ACC112 (cell line): ENCODE measurements around the gene CHST11.

Experiments used
- H2AFZ ChIP-seq: fragments of 200-600 bp; sonication (generic); one replicate; pipeline ENCODE4 v1.6.0; 2017; ENCODE audit warnings: antibody characterized with exemption, low read length; ENCODE audit not compliant: unreplicated experiment
- H3K27ac ChIP-seq: fragments of 200-600 bp; sonication (generic); 2 replicates; pipeline ENCODE4 v1.5.1; 2014; ENCODE audit warnings: low read depth, mild to moderate bottlenecking, antibody characterized with exemption, low read length, moderate library complexity
- H3K27me3 ChIP-seq: fragments of 200-600 bp; sonication (generic); 2 replicates; pipeline ENCODE4 v1.6.1; 2014; ENCODE audit warnings: mild to moderate bottlenecking, antibody characterized with exemption, low read length, moderate library complexity, mixed read lengths; ENCODE audit not compliant: insufficient read depth
- H3K36me3 ChIP-seq: fragments of 200-600 bp; sonication (generic); 2 replicates; pipeline ENCODE4 v1.6.1; 2016; ENCODE audit warnings: mild to moderate bottlenecking, antibody characterized with exemption, low read length, moderate library complexity, mixed read lengths; ENCODE audit not compliant: insufficient read depth
- H3K4me1 ChIP-seq: fragments of 200-600 bp; sonication (generic); one replicate; pipeline ENCODE4 v1.6.1; 2016; ENCODE audit warnings: low read length, mixed read lengths; ENCODE audit not compliant: insufficient read depth, unreplicated experiment, control insufficient read depth
- H3K4me3 ChIP-seq: fragments of 200-600 bp; sonication (generic); 2 replicates; pipeline ENCODE4 v1.5.1; 2014; ENCODE audit warnings: mild to moderate bottlenecking, low read depth, low read length
- H3K79me2 ChIP-seq: fragments of 200-600 bp; sonication (generic); one replicate; pipeline ENCODE4 v1.6.0; 2016; ENCODE audit warnings: low read length; ENCODE audit not compliant: control insufficient read depth, unreplicated experiment, insufficient read depth

The CHST11 gene

GRCh38 chr12:104586351-104586919, 129.7 kb downstream of the CHST11 start:
- H2AFZ ChIP-seq: no peak overlapping the region
- H3K27ac ChIP-seq: no peak overlapping the region
- no peaks in the 10 kb centered on the region for H3K27me3 ChIP-seq
- peaks cover 14% of the 10 kb centered on the region for H3K4me1 ChIP-seq
- peaks cover 6% of the 10 kb centered on the region for H3K79me2 ChIP-seq
- H3K4me3 ChIP-seq: no peak overlapping the region
- H3K36me3 ChIP-seq: no peaks in the 10 kb centered on the region

GRCh38 chr12:104588047-104588920, 131.5 kb downstream of the CHST11 start:
- Histone ChIP-seq H3K27ac (peak overlapping the region; percentile 56), H3K27me3 (no peaks in the 10 kb centered on the region), H3K79me2 (peaks cover 6% of the 10 kb centered on the region), H2AFZ (peak overlapping the region; percentile 44), H3K36me3 (no peaks in the 10 kb centered on the region), H3K4me1 (peaks cover 14% of the 10 kb centered on the region), H3K4me3 (peak overlapping the region; percentile 35; the same call in 1 of the 2 replicates)

- Histone ChIP-seq H3K36me3 (no peaks in the 10 kb centered on the region), H3K4me1 (peaks cover 14% of the 10 kb centered on the region), H3K27ac (peak overlapping the region; percentile 56; the same call in 1 of the 2 replicates), H2AFZ (no peak overlapping the region), H3K79me2 (peaks cover 6% of the 10 kb centered on the region), H3K4me3 (peak overlapping the region; percentile 35; the same call in 1 of the 2 replicates), H3K27me3 (no peaks in the 10 kb centered on the region)
Measured at GRCh38 chr12:104588921-104589590, 132.3 kb downstream of the CHST11 start.

- Histone ChIP-seq H2AFZ (no peak overlapping the region), H3K36me3 (no peaks in the 10 kb centered on the region), H3K4me1 (peaks cover 14% of the 10 kb centered on the region), H3K79me2 (peaks cover 6% of the 10 kb centered on the region), H3K27ac (no peak overlapping the region), H3K27me3 (no peaks in the 10 kb centered on the region), H3K4me3 (no peak overlapping the region)
Measured at GRCh38 chr12:104590022-104590421, 133.3 kb downstream of the CHST11 start.

GRCh38 chr12:104591257-104591885, 134.6 kb downstream of the CHST11 start:
- H3K36me3 ChIP-seq: no peaks in the 10 kb centered on the region
- no peaks in the 10 kb centered on the region for H3K79me2 ChIP-seq
- no peaks in the 10 kb centered on the region for H3K27me3 ChIP-seq
- H2AFZ ChIP-seq: no peak overlapping the region
- H3K4me1 ChIP-seq: peaks cover 26% of the 10 kb centered on the region
- H3K4me3 ChIP-seq: no peak overlapping the region
- no peak overlapping the region for H3K27ac ChIP-seq

GRCh38 chr12:104593482-104593881, 136.7 kb downstream of the CHST11 start:
- H3K36me3 ChIP-seq: no peaks in the 10 kb centered on the region
- H3K27ac ChIP-seq: no peak overlapping the region
- H3K79me2 ChIP-seq: peaks cover 4% of the 10 kb centered on the region
- H3K4me3 ChIP-seq: no peak overlapping the region
- H3K27me3 ChIP-seq: no peaks in the 10 kb centered on the region
- peaks cover 31% of the 10 kb centered on the region for H3K4me1 ChIP-seq
- no peak overlapping the region for H2AFZ ChIP-seq

- Histone ChIP-seq H3K79me2 (peaks cover 9% of the 10 kb centered on the region), H2AFZ (no peak overlapping the region), H3K27ac (peak overlapping the region; percentile 28), H3K27me3 (no peaks in the 10 kb centered on the region), H3K4me1 (peaks cover 43% of the 10 kb centered on the region), H3K4me3 (peak overlapping the region; percentile 40; the same call in 1 of the 2 replicates), H3K36me3 (no peaks in the 10 kb centered on the region)
Measured at GRCh38 chr12:104596134-104596799, 139.5 kb downstream of the CHST11 start.

GRCh38 chr12:104596898-104597843, 140.4 kb downstream of the CHST11 start:
- Histone ChIP-seq H3K4me1 (peaks cover 51% of the 10 kb centered on the region), H3K36me3 (no peaks in the 10 kb centered on the region), H3K27me3 (no peaks in the 10 kb centered on the region), H3K27ac (no peak overlapping the region), H3K4me3 (no peak overlapping the region), H2AFZ (no peak overlapping the region), H3K79me2 (peaks cover 9% of the 10 kb centered on the region)

- Histone ChIP-seq H3K4me1 (peaks cover 65% of the 10 kb centered on the region), H3K27ac (no peak overlapping the region), H3K4me3 (no peak overlapping the region), H3K79me2 (peaks cover 9% of the 10 kb centered on the region), H3K36me3 (no peaks in the 10 kb centered on the region), H3K27me3 (no peaks in the 10 kb centered on the region), H2AFZ (no peak overlapping the region)
Measured at GRCh38 chr12:104598342-104599271, 141.9 kb downstream of the CHST11 start.
